OCI-LY1 (cell line): ENCODE measurements around the gene ZNF624.
A peak's percentile ranks its signal among the peaks of the same experiment; 100 is the strongest.

Source experiments
- H2AFZ ChIP-seq: fragments of 200-600 bp; sonication (generic), shearing (Covaris generic); 2 replicates; pipeline ENCODE4 v1.6.0; 2014; ENCODE audit warnings: antibody characterized with exemption, mild to moderate bottlenecking, low read length
- H3F3A ChIP-seq: fragments of 200-600 bp; sonication (generic), shearing (Covaris generic); 2 replicates; pipeline ENCODE4 v1.6.0; 2014; ENCODE audit warnings: mild to moderate bottlenecking, antibody characterized with exemption, low read length, moderate library complexity; ENCODE audit not compliant: insufficient read depth
- H3K27ac ChIP-seq: fragments of 200-600 bp; sonication (generic); 2 replicates; pipeline ENCODE4 v1.5.1; 2014; ENCODE audit warnings: low read length, mixed run types, mild to moderate bottlenecking, low read depth; ENCODE audit not compliant: poor library complexity, severe bottlenecking
- H3K27me3 ChIP-seq: fragments of 200-600 bp; sonication (generic); 2 replicates; pipeline ENCODE4 v1.6.0; 2014; ENCODE audit warnings: antibody characterized with exemption, mild to moderate bottlenecking, low read length, moderate library complexity; ENCODE audit not compliant: insufficient read depth
- H3K36me3 ChIP-seq: fragments of 200-600 bp; sonication (generic); 2 replicates; pipeline ENCODE4 v1.6.1; 2014; ENCODE audit warnings: mild to moderate bottlenecking, antibody characterized with exemption, low read length, moderate library complexity, mixed read lengths; ENCODE audit not compliant: insufficient read depth
- H3K4me1 ChIP-seq: fragments of 200-600 bp; sonication (generic); 2 replicates; pipeline ENCODE4 v1.5.1; 2014; ENCODE audit warnings: mild to moderate bottlenecking, low read length, moderate library complexity; ENCODE audit not compliant: insufficient read depth, severe bottlenecking
- H3K4me2 ChIP-seq: fragments of 200-600 bp; sonication (generic), shearing (Covaris generic); 2 replicates; pipeline ENCODE4 v1.6.1; 2014; ENCODE audit warnings: low read length
- H3K4me3 ChIP-seq: fragments of 200-600 bp; sonication (generic); 2 replicates; pipeline ENCODE4 v1.5.1; 2014; ENCODE audit warnings: low read length, low read depth, mild to moderate bottlenecking, mixed read lengths; ENCODE audit not compliant: poor library complexity, severe bottlenecking
- H3K79me2 ChIP-seq: fragments of 200-600 bp; shearing (Covaris generic); 2 replicates; pipeline ENCODE4 v1.6.1; 2016; ENCODE audit warnings: mixed run types, low read length, mixed read lengths; ENCODE audit not compliant: insufficient read depth
- H3K9ac ChIP-seq: fragments of 200-600 bp; sonication (generic), shearing (Covaris generic); 2 replicates; pipeline ENCODE4 v1.6.1; 2014; ENCODE audit warnings: mild to moderate bottlenecking, low read length, mixed read lengths
- H3K9me2 ChIP-seq: fragments of 200-600 bp; sonication (generic), shearing (Covaris generic); 2 replicates; pipeline ENCODE4 v1.6.1; 2014; ENCODE audit warnings: low read depth, mild to moderate bottlenecking, low read length, mixed read lengths
- H3K9me3 ChIP-seq: fragments of 200-600 bp; shearing (Covaris generic); 2 replicates; pipeline ENCODE4 v1.6.1; 2014; ENCODE audit warnings: low read length, mixed read lengths
- H4K20me1 ChIP-seq: fragments of 200-600 bp; sonication (generic), shearing (Covaris generic); 2 replicates; pipeline ENCODE4 v1.6.0; 2016; ENCODE audit warnings: mild to moderate bottlenecking, low read length; ENCODE audit not compliant: insufficient read depth
- EZH2 ChIP-seq: fragments of 200-600 bp; sonication (generic), shearing (Covaris generic); IDR thresholded peaks from 2 replicates; pipeline ENCODE4 v1.8.0; 2017; ENCODE audit warnings: borderline replicate concordance, mixed run types, mild to moderate bottlenecking, antibody characterized with exemption, low read length, moderate library complexity, mixed read lengths
- TF ChIP-seq, protein P1 (sequence below): fragments of 200-600 bp; sonication (generic), shearing (Covaris generic); IDR thresholded peaks from 2 replicates; pipeline ENCODE4 v1.5.1; 2017; ENCODE audit warnings: mild to moderate bottlenecking, antibody characterized with exemption, low read length, moderate library complexity, mixed read lengths

ZNF624 gene

GRCh38 chr17:16662936-16663335 is 9.3 kb upstream of the ZNF624 start:
- Histone ChIP-seq H3K79me2 (no peaks in the 10 kb centered on the region), H2AFZ (no peak overlapping the region), H3K27ac (no peak overlapping the region), H3K4me3 (no peak overlapping the region), H3K27me3 (peaks cover 3% of the 10 kb centered on the region; the same call in 1 of the 2 replicates), H3K9ac (no peak overlapping the region), H3K9me2 (no peaks in the 10 kb centered on the region), H3K4me1 (no peaks in the 10 kb centered on the region), H4K20me1 (no peaks in the 10 kb centered on the region), H3K36me3 (no peaks in the 10 kb centered on the region), H3K4me2 (no peak overlapping the region), H3K9me3 (0 out of 2 replicates have a peak, but pooled peaks cover 3% of the 10 kb centered on the region), H3F3A (no peaks in the 10 kb centered on the region)
- TF ChIP-seq, protein P1, sequence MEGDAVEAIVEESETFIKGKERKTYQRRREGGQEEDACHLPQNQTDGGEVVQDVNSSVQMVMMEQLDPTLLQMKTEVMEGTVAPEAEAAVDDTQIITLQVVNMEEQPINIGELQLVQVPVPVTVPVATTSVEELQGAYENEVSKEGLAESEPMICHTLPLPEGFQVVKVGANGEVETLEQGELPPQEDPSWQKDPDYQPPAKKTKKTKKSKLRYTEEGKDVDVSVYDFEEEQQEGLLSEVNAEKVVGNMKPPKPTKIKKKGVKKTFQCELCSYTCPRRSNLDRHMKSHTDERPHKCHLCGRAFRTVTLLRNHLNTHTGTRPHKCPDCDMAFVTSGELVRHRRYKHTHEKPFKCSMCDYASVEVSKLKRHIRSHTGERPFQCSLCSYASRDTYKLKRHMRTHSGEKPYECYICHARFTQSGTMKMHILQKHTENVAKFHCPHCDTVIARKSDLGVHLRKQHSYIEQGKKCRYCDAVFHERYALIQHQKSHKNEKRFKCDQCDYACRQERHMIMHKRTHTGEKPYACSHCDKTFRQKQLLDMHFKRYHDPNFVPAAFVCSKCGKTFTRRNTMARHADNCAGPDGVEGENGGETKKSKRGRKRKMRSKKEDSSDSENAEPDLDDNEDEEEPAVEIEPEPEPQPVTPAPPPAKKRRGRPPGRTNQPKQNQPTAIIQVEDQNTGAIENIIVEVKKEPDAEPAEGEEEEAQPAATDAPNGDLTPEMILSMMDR = no peak
- no peak for TF ChIP-seq EZH2

GRCh38 chr17:16661217-16661616 is 7.6 kb upstream of the ZNF624 start:
- no peak overlapping the region for H3K27ac ChIP-seq
- H3K9ac ChIP-seq = no peak overlapping the region
- no peaks in the 10 kb centered on the region for H3K9me2 ChIP-seq
- no peaks in the 10 kb centered on the region for H3K36me3 ChIP-seq
- H3K9me3 ChIP-seq = 0 out of 2 replicates have a peak, but pooled peaks cover 3% of the 10 kb centered on the region
- no peaks in the 10 kb centered on the region for H3F3A ChIP-seq
- TF ChIP-seq, protein P1 = no peak
- TF ChIP-seq EZH2 = no peak
- no peak overlapping the region for H3K4me2 ChIP-seq
- no peaks in the 10 kb centered on the region for H4K20me1 ChIP-seq
- peaks cover 3% of the 10 kb centered on the region; the same call in 1 of the 2 replicates for H3K27me3 ChIP-seq
- H2AFZ ChIP-seq = no peak overlapping the region
- H3K4me1 ChIP-seq = no peaks in the 10 kb centered on the region
- no peak overlapping the region for H3K4me3 ChIP-seq
- H3K79me2 ChIP-seq = no peaks in the 10 kb centered on the region

DNA sequence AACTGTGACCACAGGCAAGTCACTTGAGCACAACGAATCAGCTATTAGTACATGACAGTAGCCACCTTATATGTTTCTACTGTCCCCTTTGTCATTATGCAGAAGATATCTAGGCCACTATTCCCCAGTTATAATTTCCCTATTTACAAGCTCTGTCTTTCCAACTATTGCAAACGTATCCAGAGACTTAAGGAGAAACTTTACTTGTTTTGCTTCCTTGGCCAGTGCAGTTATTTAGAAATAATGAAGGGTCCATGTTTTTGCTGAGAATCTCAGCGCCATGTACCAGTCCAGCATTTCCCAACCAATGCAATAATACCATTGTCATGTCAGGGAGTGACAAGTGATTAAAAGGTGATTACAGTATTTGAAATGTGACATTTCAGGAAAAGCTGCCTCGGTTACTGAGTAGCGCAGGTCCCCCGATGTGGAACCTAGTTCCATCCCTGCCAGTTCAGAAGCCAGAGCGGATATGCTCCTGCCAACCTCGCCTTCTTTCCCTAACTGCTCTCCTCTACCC is 743 bp downstream of the ZNF624 start:
- Histone ChIP-seq H3K9me2 (no peaks in the 10 kb centered on the region), H3K36me3 (no peaks in the 10 kb centered on the region), H3K27ac (no peak overlapping the region), H3K79me2 (no peaks in the 10 kb centered on the region), H3K9me3 (peaks cover 2% of the 10 kb centered on the region; the same call in 1 of the 2 replicates), H4K20me1 (no peaks in the 10 kb centered on the region), H3F3A (no peaks in the 10 kb centered on the region), H3K27me3 (no peaks in the 10 kb centered on the region), H3K4me2 (peak overlapping the region; percentile 78), H3K9ac (peak overlapping the region; percentile 77), H2AFZ (no peak overlapping the region), H3K4me1 (peaks cover 5% of the 10 kb centered on the region), H3K4me3 (peak overlapping the region; percentile 76)
- no peak for TF ChIP-seq EZH2
- TF ChIP-seq, protein P1 = no peak
